ENCODE results near the gene KIAA1549. TPM values are rescaled to one million over a fixed set of nuclear protein-coding genes. Genes with fewer than 3 reads are reported as not detected.

The KIAA1549 gene
- total and polyA plus RNA-seq, 10 of the 15 experiments (the other 5 are each of a cell fraction or from before 2014, with no cell fraction given): 0.02 to 0.82 (median 0.22) TPM

DNA sequence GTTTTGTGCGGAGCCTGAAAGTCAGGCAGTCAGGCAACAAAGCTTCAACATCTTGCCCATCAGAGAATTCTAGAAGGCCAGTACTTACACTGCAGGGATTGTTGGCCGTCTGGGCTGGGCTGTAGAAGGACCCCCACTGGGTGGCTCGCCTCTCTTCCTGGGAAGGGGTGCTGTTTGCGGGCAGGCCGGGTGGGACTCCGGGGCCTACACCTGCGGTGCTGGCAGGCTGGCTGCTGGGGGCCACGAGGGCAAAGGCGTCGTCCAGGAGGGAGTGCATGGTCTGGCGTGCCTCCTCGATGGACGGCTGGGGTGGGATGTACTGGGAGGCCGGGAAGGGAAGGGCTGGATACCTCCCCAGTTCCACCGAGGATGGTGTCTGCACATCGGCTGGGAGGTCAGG lies 120.1 kb downstream of the KIAA1549 start:
- RAD21 ChIA-PET (ENCODE audit: unreplicated experiment): no interaction called here
- no peak overlapping the region for H3K9ac ChIP-seq (ENCODE audit: control insufficient read depth, insufficient read depth, low read length)
- intact Hi-C loops (cut with micrococcal nuclease; ENCODE audit: unreplicated experiment) (no loop called here), in situ Hi-C loops (cut with MboI) (no loop called here)
- ATAC-seq (no peak), FAIRE-seq (no peak), DNase-seq (ENCODE audit: low read depth, low spot score) (no peak)
- H3K79me2 ChIP-seq (ENCODE audit: control insufficient read depth, insufficient read depth, low read length): no peaks in the 10 kb centered on the region
- CTCF ChIA-PET: no interaction called here
- H3K36me3 ChIP-seq (ENCODE audit: control insufficient read depth in 2 of 2, insufficient read depth in 2 of 2, low read length in 1 of 2): no peaks in the 10 kb centered on the region
- TF ChIP-seq CBFB (IDR thresholded peaks at IDR 0.05; ENCODE audit: low read depth) (no peak), ZNF217 (IDR thresholded peaks at IDR 0.05) (no peak), FOS (IDR thresholded peaks at IDR 0.05; ENCODE audit: borderline replicate concordance, extremely low read depth, insufficient read length) (no peak), RB1 (IDR thresholded peaks at IDR 0.05; ENCODE audit: borderline replicate concordance) (no peak), SRF (IDR thresholded peaks at IDR 0.05; ENCODE audit: low read depth in 2 of 2, low read length in 2 of 2) (no peak), IRF4 (IDR thresholded peaks at IDR 0.05; ENCODE audit: low read depth, low read length) (no peak), BHLHE40 (IDR thresholded peaks at IDR 0.05; ENCODE audit: borderline replicate concordance in 1 of 2, low read depth in 2 of 2, low read length in 1 of 2) (no peak), RBBP5 (conservative IDR thresholded peaks at IDR 0.05) (no peak)
- TF ChIP-seq, protein P1, sequence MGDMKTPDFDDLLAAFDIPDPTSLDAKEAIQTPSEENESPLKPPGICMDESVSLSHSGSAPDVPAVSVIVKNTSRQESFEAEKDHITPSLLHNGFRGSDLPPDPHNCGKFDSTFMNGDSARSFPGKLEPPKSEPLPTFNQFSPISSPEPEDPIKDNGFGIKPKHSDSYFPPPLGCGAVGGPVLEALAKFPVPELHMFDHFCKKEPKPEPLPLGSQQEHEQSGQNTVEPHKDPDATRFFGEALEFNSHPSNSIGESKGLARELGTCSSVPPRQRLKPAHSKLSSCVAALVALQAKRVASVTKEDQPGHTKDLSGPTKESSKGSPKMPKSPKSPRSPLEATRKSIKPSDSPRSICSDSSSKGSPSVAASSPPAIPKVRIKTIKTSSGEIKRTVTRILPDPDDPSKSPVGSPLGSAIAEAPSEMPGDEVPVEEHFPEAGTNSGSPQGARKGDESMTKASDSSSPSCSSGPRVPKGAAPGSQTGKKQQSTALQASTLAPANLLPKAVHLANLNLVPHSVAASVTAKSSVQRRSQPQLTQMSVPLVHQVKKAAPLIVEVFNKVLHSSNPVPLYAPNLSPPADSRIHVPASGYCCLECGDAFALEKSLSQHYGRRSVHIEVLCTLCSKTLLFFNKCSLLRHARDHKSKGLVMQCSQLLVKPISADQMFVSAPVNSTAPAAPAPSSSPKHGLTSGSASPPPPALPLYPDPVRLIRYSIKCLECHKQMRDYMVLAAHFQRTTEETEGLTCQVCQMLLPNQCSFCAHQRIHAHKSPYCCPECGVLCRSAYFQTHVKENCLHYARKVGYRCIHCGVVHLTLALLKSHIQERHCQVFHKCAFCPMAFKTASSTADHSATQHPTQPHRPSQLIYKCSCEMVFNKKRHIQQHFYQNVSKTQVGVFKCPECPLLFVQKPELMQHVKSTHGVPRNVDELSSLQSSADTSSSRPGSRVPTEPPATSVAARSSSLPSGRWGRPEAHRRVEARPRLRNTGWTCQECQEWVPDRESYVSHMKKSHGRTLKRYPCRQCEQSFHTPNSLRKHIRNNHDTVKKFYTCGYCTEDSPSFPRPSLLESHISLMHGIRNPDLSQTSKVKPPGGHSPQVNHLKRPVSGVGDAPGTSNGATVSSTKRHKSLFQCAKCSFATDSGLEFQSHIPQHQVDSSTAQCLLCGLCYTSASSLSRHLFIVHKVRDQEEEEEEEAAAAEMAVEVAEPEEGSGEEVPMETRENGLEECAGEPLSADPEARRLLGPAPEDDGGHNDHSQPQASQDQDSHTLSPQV (IDR thresholded peaks at IDR 0.05): no peak
- TF ChIP-seq, protein P2, sequence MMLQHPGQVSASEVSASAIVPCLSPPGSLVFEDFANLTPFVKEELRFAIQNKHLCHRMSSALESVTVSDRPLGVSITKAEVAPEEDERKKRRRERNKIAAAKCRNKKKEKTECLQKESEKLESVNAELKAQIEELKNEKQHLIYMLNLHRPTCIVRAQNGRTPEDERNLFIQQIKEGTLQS (IDR thresholded peaks at IDR 0.05; ENCODE audit: borderline replicate concordance, extremely low read depth, low read depth, low read length): no peak
- TF ChIP-seq, protein P3, sequence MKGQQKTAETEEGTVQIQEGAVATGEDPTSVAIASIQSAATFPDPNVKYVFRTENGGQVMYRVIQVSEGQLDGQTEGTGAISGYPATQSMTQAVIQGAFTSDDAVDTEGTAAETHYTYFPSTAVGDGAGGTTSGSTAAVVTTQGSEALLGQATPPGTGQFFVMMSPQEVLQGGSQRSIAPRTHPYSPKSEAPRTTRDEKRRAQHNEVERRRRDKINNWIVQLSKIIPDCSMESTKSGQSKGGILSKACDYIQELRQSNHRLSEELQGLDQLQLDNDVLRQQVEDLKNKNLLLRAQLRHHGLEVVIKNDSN (IDR thresholded peaks at IDR 0.05; ENCODE audit: borderline replicate concordance, extremely low read length, insufficient read depth, low read depth, low read length): no peak
- SMC1A ChIA-PET (ENCODE audit: uncharacterized antibody, unreplicated experiment): no interaction called here
- no peak overlapping the region for H3K27ac ChIP-seq (ENCODE audit: control insufficient read depth, insufficient read depth)
- H3K4me1 ChIP-seq (ENCODE audit: control insufficient read depth, insufficient read depth, low read length): no peaks in the 10 kb centered on the region
- no peaks in the 10 kb centered on the region for H3K27me3 ChIP-seq (replicated peaks in 1 of 2; ENCODE audit: control insufficient read depth in 2 of 2, insufficient read depth in 2 of 2, low read length in 1 of 2)
- POLR2A ChIA-PET: interaction anchor here (0.7 kb wide), 1 partner anchor 12 kb away, joined by 4 read pairs; no protein-coding TSS in a partner anchor
- 58% methylated on average over 16 of the region's 16 CpGs for WGBS (ENCODE audit: insufficient coverage, insufficient replicate concordance, low lambda C conversion rate, missing lambda C conversion rate)
- no peak overlapping the region for H3K4me2 ChIP-seq (ENCODE audit: control insufficient read depth, insufficient read depth)
- H4K20me1 ChIP-seq (ENCODE audit: control insufficient read depth, insufficient read depth): no peaks in the 10 kb centered on the region
- BruUV-seq (replicated peaks): no TSS peak
- H3K9me3 ChIP-seq (replicated peaks; ENCODE audit: control insufficient read depth, insufficient read depth, low read length): peaks cover 3% of the 10 kb centered on the region; the same call in 1 of the 3 replicates
- H2AFZ ChIP-seq (ENCODE audit: control insufficient read depth, low read depth, low read length): no peak overlapping the region
- no peak overlapping the region for H3K4me3 ChIP-seq
